ENCODE results near the gene CD109.

- no peak for TF ChIP-seq POLR2A (IDR thresholded peaks at IDR 0.05)
- TF ChIP-seq, protein P1, sequence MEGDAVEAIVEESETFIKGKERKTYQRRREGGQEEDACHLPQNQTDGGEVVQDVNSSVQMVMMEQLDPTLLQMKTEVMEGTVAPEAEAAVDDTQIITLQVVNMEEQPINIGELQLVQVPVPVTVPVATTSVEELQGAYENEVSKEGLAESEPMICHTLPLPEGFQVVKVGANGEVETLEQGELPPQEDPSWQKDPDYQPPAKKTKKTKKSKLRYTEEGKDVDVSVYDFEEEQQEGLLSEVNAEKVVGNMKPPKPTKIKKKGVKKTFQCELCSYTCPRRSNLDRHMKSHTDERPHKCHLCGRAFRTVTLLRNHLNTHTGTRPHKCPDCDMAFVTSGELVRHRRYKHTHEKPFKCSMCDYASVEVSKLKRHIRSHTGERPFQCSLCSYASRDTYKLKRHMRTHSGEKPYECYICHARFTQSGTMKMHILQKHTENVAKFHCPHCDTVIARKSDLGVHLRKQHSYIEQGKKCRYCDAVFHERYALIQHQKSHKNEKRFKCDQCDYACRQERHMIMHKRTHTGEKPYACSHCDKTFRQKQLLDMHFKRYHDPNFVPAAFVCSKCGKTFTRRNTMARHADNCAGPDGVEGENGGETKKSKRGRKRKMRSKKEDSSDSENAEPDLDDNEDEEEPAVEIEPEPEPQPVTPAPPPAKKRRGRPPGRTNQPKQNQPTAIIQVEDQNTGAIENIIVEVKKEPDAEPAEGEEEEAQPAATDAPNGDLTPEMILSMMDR (IDR thresholded peaks at IDR 0.05) = no peak
- TF ChIP-seq POLR2AphosphoS5 (IDR thresholded peaks at IDR 0.05) = no peak
These were observed 11.0 kb downstream of the CD109 start for GRCh38 chr6:73706971-73707370.
